ENCODE measurements around the gene NAP1L4.
A peak's percentile ranks its signal among the peaks of the same experiment; 100 is the strongest.

Gene NAP1L4

DNA sequence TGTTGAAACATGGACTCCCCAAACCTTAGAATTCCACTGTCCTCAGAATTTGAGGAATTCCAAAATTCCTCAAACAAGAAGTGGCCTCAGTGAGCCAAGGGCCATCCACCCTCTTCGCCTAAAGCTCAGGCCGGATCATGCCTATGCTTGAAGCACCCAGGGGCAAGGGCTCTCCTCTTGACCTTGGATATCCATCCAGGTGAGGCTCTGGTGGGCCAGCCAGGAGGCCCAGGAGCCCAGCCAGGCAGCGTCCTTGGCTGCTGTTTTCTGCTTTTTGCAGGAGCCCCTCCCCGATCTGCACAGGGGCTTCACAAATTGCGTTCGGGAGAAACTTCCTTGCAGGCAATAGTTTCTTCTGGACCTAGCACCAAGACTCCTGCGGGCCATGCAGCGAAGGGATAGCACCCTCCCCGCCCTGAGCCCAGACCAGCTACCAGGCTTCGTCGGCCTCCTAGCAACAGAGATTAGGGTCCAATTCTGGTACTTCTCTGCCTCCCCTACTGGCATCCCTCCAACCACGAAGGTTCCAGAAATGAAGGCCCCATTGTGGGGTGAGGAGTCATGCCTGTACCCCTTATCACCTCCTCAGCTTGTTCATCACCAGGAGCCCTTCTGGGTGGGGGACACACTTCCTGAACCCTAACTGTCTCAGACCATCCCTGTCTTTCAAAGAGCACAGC, 64.9 kb downstream of the NAP1L4 start:
- peak overlapping the region; percentile 83 for H3K4me3 ChIP-seq

DNA sequence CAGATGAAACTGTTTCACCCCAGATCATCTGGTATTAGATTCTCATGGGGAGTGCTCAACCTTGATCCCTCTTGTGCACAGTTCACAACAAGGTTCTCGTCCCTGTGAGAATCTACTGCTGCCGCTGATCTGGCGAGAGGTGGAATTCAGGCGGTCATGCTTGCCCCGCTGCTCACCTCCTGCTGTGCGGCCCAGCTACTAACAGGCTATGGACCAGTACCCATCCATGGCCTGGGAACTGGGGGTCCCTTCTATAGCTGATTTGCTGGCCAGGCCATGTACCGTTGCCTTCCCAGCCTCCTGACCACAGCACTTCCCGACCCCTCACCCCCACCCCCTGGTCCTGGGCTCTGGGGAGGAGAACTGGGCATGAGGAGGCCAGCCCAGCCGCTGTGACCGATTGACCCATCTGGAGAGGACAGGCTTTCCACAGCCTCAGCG, 65.5 kb downstream of the NAP1L4 start:
- DNase-seq (ENCODE audit: low spot score): no peak
- Histone ChIP-seq H3K4me3 (no peak overlapping the region), H3K27ac (no peak overlapping the region)
- TF ChIP-seq, protein P1, sequence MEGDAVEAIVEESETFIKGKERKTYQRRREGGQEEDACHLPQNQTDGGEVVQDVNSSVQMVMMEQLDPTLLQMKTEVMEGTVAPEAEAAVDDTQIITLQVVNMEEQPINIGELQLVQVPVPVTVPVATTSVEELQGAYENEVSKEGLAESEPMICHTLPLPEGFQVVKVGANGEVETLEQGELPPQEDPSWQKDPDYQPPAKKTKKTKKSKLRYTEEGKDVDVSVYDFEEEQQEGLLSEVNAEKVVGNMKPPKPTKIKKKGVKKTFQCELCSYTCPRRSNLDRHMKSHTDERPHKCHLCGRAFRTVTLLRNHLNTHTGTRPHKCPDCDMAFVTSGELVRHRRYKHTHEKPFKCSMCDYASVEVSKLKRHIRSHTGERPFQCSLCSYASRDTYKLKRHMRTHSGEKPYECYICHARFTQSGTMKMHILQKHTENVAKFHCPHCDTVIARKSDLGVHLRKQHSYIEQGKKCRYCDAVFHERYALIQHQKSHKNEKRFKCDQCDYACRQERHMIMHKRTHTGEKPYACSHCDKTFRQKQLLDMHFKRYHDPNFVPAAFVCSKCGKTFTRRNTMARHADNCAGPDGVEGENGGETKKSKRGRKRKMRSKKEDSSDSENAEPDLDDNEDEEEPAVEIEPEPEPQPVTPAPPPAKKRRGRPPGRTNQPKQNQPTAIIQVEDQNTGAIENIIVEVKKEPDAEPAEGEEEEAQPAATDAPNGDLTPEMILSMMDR (IDR thresholded peaks at IDR 0.05): no peak

More for the DNA sequence above, 64.9 kb downstream of the NAP1L4 start:
- H3K27ac ChIP-seq: no peak overlapping the region
- DNase-seq (ENCODE audit: low spot score): no peak
- TF ChIP-seq, protein P1 (IDR thresholded peaks at IDR 0.05): no peak

DNA sequence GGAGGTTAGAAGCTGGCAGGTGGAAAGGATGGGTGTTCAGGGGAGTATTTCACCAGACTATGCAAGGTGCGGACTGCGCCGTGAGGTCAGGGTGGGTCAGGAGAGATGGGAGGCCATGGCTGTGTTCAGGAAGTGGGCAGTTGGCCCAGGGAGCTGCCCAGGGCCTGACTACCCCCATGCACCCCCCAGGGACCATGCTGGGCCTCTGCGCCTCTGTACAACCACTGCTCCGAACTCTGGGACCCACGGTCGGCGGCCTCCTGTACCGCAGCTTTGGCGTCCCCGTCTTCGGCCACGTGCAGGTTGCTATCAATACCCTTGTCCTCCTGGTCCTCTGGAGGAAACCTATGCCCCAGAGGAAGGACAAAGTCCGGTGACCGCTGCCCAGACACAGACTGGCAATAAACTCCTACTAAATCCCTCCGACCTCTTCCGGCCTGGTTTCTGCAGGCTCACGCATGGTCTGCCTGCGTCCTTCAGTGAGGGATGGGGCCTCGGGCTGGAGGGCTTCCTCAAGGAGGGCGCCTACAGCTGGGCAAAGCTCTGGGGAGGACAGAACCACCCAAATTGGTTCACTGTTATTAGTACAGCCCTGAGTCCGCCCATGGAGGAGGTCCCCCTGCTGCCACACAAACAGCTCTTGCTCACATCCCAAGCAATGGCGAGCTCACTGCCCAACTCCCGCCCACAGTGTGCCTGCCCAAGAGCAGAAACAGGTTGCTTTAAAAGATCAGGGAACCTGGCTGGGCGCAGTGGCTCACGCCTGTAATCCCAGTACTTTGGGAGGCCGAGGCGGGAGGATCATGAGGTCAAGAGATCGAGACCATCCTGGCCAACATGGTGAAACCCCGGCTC, 67.1 kb downstream of the NAP1L4 start:
- DNase-seq (ENCODE audit: low spot score): no peak
- Histone ChIP-seq H3K4me3 (no peak overlapping the region), H3K27ac (no peak overlapping the region)
- TF ChIP-seq, protein P1 (IDR thresholded peaks at IDR 0.05): no peak

DNA sequence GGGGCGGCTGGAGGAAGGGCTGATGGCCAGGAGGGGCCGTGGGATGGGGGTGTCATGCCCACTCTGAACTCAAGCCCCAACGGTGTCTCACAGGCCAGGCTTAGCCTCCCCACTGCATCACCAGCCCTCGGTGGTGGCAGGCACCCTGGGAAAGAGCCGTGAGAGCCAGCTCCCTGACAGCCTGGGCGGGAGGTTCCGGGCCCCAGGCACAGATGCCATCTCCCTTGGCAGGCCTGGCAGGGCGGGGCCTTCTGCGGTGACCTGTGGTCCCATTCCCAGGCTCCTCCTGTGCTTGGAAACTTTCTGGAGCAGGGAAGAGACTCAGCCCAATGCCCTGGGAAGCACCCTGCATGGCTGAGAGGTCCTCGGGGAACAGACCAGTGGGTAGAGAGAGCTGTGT, 67.7 kb downstream of the NAP1L4 start:
- no peak overlapping the region for H3K4me3 ChIP-seq
- no peak for DNase-seq (ENCODE audit: low spot score)
- no peak overlapping the region for H3K27ac ChIP-seq
- TF ChIP-seq, protein P1 (IDR thresholded peaks at IDR 0.05): no peak

DNA sequence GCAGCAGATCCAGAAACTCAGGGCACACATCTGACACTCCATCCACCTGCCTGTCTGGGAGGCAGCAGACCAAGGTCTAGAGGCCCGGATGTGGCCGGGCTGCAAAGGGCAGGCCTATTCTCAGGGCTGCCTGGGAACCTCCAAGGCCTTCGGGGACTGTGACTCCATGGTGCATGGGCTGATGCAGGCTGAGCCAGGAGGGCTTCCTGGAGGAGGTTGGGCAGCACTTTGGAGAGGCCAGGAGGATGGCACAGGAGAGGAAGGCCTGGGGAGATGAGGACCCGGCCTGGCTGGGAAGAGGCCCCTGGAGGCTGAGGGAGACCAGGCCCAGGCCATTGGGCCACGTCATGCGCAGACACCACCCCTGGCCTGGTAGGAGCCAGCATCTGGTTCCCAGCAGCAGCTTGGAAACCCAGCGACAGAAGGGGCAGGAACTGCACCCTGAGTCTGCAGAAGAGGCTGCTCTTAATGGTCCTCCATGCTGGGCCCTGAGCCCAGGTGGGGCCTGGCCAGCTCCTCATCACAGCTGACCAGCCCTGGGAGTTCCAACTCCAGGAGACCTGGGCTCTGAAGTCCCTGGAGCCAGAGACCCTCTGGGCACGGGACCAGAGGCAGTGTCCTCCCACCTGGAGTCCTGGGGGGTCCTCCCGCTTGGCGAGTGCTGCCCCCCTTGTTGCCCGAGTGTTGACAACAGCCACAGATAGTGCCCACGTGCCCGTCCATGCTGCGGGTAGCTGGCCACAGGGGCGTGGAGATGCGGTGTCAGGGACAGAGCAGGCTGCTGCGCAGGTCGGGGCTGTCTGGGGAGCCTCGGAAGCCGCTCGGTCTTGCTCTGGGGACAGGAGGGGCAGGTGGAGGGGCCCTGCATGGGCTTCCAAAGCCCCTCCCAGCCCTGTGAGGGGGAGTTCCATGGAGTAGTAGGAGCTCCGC, 68.4 kb downstream of the NAP1L4 start:
- DNase-seq (ENCODE audit: low spot score): no peak
- TF ChIP-seq, protein P1 (IDR thresholded peaks at IDR 0.05): no peak
- Histone ChIP-seq H3K4me3 (no peak overlapping the region), H3K27ac (no peak overlapping the region)

DNA sequence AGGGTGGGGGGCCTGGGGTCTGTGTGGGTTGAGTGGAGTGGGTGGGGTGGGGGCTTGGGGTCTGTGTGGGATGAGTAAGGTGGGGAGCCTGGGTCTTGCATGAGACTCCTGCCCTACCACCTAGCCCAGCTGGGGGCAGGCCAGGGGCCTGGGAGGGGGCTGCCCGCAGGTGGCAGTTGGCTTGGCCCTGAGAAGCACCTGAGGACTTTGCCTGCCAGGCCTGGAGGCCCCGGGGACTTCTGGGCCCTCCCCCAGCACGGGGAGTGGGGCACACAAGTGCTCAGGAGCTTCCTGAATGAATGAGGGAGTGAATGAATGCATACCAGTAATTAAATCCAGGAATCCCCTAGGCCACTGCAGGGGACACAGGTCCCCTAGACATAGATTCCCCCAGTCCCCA, 69.5 kb downstream of the NAP1L4 start:
- H3K4me3 ChIP-seq: no peak overlapping the region
- TF ChIP-seq, protein P1 (IDR thresholded peaks at IDR 0.05): no peak
- H3K27ac ChIP-seq: no peak overlapping the region
- no peak for DNase-seq (ENCODE audit: low spot score)

Data from coronary artery (tissue), 2 donors.